ENCODE measurements around the gene KCNH8. TPM values are rescaled to one million over a fixed set of nuclear protein-coding genes. Genes with fewer than 3 reads are reported as not detected.

KCNH8 gene
- total and polyA plus RNA-seq, 2 of the 4 experiments (the other 2 are of a cell fraction), result not detected

DNA sequence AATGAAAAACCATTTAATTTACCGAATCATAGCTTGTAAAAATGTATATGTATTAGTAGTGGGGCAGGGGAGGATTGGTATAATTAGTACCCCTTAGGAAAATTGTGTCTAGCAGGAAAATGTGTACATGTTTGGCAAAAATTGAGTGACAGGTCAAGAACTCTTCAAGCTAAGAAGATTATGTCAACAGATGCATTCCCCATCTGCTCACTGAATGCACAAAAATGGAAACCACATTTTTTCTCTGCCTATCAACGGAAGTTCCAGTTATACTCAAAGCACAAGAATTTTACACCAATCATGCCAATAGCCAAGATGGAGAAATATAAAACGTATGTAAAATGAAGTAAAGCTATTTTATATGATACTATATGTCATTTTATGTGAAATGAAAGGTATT is 377.8 kb downstream of the KCNH8 start:
- WGBS, 2 experiments (ENCODE audit: extremely low coverage in 2 of 2, insufficient read length in 1 of 2), result no CpG with 5 or more reads among the region's 3 CpGs
- Histone ChIP-seq H3K56ac (ENCODE audit: extremely low read depth, insufficient read depth, low read length) (no peak overlapping the region), H3K4me2 (ENCODE audit: low read depth, low read length) (no peak overlapping the region), H2AK5ac (ENCODE audit: low read depth, low read length) (no peak overlapping the region), H3K23ac (ENCODE audit: low read depth, low read length) (no peak overlapping the region), H2BK15ac (ENCODE audit: low read depth, low read length) (no peak overlapping the region), H2BK20ac (ENCODE audit: low read depth, low read length) (no peak overlapping the region), H3K18ac (ENCODE audit: low read depth, low read length) (no peak overlapping the region), H3K4ac (ENCODE audit: low read depth, low read length) (no peak overlapping the region), H3K14ac (replicated peaks; ENCODE audit: low read depth, low read length) (no peak overlapping the region), H3K4me3 (ENCODE audit: insufficient read depth, low read depth, low read length) (no peak overlapping the region), H3K79me1 (ENCODE audit: low read depth in 1 of 2, low read length in 2 of 2) (no peaks in the 10 kb centered on the region), H3K9me3 (ENCODE audit: control insufficient read depth, insufficient read depth, low read length) (peaks cover 2% of the 10 kb centered on the region; the same call in 1 of the 2 replicates), H4K20me1 (ENCODE audit: insufficient read depth, low read length) (no peaks in the 10 kb centered on the region), H2AFZ (replicated peaks; ENCODE audit: low read length, poor library complexity) (no peak overlapping the region), H4K8ac (ENCODE audit: low read depth in 2 of 2, low read length in 2 of 2) (no peak overlapping the region), H3K9me1 (ENCODE audit: insufficient read depth, low read length) (no peaks in the 10 kb centered on the region), H3K27ac (ENCODE audit: insufficient read depth, low read length) (no peak overlapping the region), H2BK120ac (ENCODE audit: low read depth, low read length) (no peak overlapping the region), H4K5ac (ENCODE audit: low read depth, low read length) (no peak overlapping the region), H3K4me1 (ENCODE audit: control insufficient read depth, insufficient read depth, low read length) (no peaks in the 10 kb centered on the region), H2AK9ac (replicated peaks; ENCODE audit: low read depth, low read length, poor library complexity) (no peak overlapping the region), H3K27me3 (ENCODE audit: control insufficient read depth, insufficient read depth, low read length) (no peaks in the 10 kb centered on the region), H3K36me3 (ENCODE audit: control insufficient read depth, insufficient read depth, low read length) (no peaks in the 10 kb centered on the region), H2BK5ac (ENCODE audit: low read depth, low read length, poor library complexity, severe bottlenecking) (no peak overlapping the region), H3K9ac (ENCODE audit: low read depth, low read length) (no peak overlapping the region), H4K91ac (ENCODE audit: insufficient read depth, low read depth, low read length) (no peak overlapping the region)
- in situ Hi-C loops (cut with MboI; ENCODE audit: low sequenced_read_pairs) (no loop called here), intact Hi-C loops (cut with micrococcal nuclease) (no loop called here), dilution Hi-C loops (cut with HindIII; ENCODE audit: low sequenced_read_pairs, unreplicated experiment) (no loop called here)
- TF ChIP-seq MAFK (IDR thresholded peaks at IDR 0.05; ENCODE audit: low read depth, low read length), result no peak
- no peak for TF ChIP-seq MXI1 (IDR thresholded peaks at IDR 0.05; ENCODE audit: borderline replicate concordance, low read depth, low read length)
- TF ChIP-seq CEBPB (IDR thresholded peaks at IDR 0.05; ENCODE audit: low read depth, low read length), result no peak
- TF ChIP-seq RAD21 (IDR thresholded peaks at IDR 0.05; ENCODE audit: low read length), result no peak
- TF ChIP-seq RCOR1 (IDR thresholded peaks at IDR 0.05; ENCODE audit: insufficient replicate concordance, low read length), result no peak
- TF ChIP-seq SMC3 (IDR thresholded peaks at IDR 0.05; ENCODE audit: low read depth, low read length), result no peak
- TF ChIP-seq CHD1 (IDR thresholded peaks at IDR 0.05; ENCODE audit: low read depth, low read length), result no peak
- TF ChIP-seq, protein P1, sequence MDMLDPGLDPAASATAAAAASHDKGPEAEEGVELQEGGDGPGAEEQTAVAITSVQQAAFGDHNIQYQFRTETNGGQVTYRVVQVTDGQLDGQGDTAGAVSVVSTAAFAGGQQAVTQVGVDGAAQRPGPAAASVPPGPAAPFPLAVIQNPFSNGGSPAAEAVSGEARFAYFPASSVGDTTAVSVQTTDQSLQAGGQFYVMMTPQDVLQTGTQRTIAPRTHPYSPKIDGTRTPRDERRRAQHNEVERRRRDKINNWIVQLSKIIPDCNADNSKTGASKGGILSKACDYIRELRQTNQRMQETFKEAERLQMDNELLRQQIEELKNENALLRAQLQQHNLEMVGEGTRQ (IDR thresholded peaks at IDR 0.05; ENCODE audit: low read depth, low read length), result no peak
- no peak for TF ChIP-seq FOS (IDR thresholded peaks at IDR 0.05; ENCODE audit: low read depth, low read length)
- no peak for TF ChIP-seq BHLHE40 (IDR thresholded peaks at IDR 0.05; ENCODE audit: low read depth, low read length)
- no peak for TF ChIP-seq POLR2A (IDR thresholded peaks at IDR 0.05; ENCODE audit: low read depth, low read length)
- no peak for ATAC-seq (ENCODE audit: low read depth)
- DNase-seq, result no peak
- POLR2A ChIA-PET (ENCODE audit: unreplicated experiment), result no interaction called here
- BruUV-seq (replicated peaks), result no TSS peak
- CTCF ChIA-PET, result no interaction called here
